Esophagus muscularis mucosa (tissue), 4 donors: ENCODE measurements around the gene KRTAP2-2. TPM values are rescaled to one million over a fixed set of nuclear protein-coding genes. Genes with fewer than 3 reads are reported as not detected.
A peak's percentile ranks its signal among the peaks of the same experiment; 100 is the strongest.

Experiments
- DNase-seq: peaks from one replicate; pipeline ENCODE4 v3.0.0-alpha.2; 2017; ENCODE audit errors: extremely low spot score
- H3K27ac ChIP-seq, 4 donors: fragments of 200-600 bp; sonication (generic); replicated peaks in 1 of 4; 1 replicate in 3 of 4; 2 replicates in 1 of 4; pipeline ENCODE4 v1.5.1; 2016 to 2019; ENCODE audit warnings: mild to moderate bottlenecking in 1 of 4
- H3K27me3 ChIP-seq, 4 donors: fragments of 200-600 bp; sonication (generic); one replicate each; pipeline versions ENCODE4 v1.5.1 to v1.6.0; 2016 to 2019
- H3K36me3 ChIP-seq, 4 donors: fragments of 200-600 bp; sonication (generic); one replicate each; pipeline ENCODE4 v1.5.1; 2016 to 2019
- H3K4me1 ChIP-seq, 4 donors: fragments of 200-600 bp; sonication (generic); one replicate each; pipeline ENCODE4 v1.5.1; 2016 to 2019
- H3K4me3 ChIP-seq, 4 donors: fragments of 200-600 bp; sonication (generic); 1 replicate in 2 of 4; 2 replicates in 2 of 4; pipeline ENCODE4 v1.5.1; 2016 to 2019; ENCODE audit warnings: mild to moderate bottlenecking in 4 of 4, moderate library complexity in 1 of 4
- H3K9me3 ChIP-seq, 4 donors: fragments of 200-600 bp; sonication (generic); 1 replicate in 3 of 4; 2 replicates in 1 of 4; pipeline ENCODE4 v1.5.1; 2016 to 2019
- EP300 ChIP-seq: sonication (generic); formaldehyde crosslinking; IDR thresholded peaks from one replicate; pipeline ENCODE4 v1.6.1; 2017; ENCODE audit warnings: antibody characterized with exemption
- POLR2A ChIP-seq: fragments of 450-650 bp; IDR thresholded peaks from one replicate; pipeline ENCODE4 v1.6.1; 2017; ENCODE audit warnings: antibody characterized with exemption, moderate library complexity, mild to moderate bottlenecking, low read depth
- POLR2AphosphoS5 ChIP-seq, 2 donors: sonication (generic); formaldehyde crosslinking; IDR thresholded peaks; one replicate each; pipeline ENCODE4 v1.6.1; 2017; ENCODE audit warnings: antibody characterized with exemption in 2 of 2
- WGBS: methylation state at CpG from one replicate; pipeline ENCODE4 v1.1.5; 2018; 5-methylcytosine and 5-hydroxymethylcytosine counted together
- intact Hi-C: fragments of 100-400 bp; cut with DNase I; formaldehyde crosslinking; loops from one replicate; pipeline ENCODE4 v1.15.1; 2023
- total RNA-seq, 4 donors: library from RNA; depleted of rRNA; stranded (reverse); fragments of >200 nt; gene quantifications; one replicate each; pipeline versions ENCODE4 v1.1.0 to v1.2.1, GENCODE V29; 2016
- TF ChIP-seq, protein P1 (sequence below), 3 experiments: fragments of 200-600 bp in 2 of 3; fragments of 450-650 bp in 1 of 3; sonication (generic) in 2 of 3; IDR thresholded peaks; one replicate each; pipeline ENCODE4 v1.5.1; 2017 to 2019; ENCODE audit warnings: antibody characterized with exemption in 3 of 3, mild to moderate bottlenecking in 2 of 3, moderate library complexity in 1 of 3

Gene KRTAP2-2
- total RNA-seq, 4 donors from 2014 or later, result not detected

DNA sequence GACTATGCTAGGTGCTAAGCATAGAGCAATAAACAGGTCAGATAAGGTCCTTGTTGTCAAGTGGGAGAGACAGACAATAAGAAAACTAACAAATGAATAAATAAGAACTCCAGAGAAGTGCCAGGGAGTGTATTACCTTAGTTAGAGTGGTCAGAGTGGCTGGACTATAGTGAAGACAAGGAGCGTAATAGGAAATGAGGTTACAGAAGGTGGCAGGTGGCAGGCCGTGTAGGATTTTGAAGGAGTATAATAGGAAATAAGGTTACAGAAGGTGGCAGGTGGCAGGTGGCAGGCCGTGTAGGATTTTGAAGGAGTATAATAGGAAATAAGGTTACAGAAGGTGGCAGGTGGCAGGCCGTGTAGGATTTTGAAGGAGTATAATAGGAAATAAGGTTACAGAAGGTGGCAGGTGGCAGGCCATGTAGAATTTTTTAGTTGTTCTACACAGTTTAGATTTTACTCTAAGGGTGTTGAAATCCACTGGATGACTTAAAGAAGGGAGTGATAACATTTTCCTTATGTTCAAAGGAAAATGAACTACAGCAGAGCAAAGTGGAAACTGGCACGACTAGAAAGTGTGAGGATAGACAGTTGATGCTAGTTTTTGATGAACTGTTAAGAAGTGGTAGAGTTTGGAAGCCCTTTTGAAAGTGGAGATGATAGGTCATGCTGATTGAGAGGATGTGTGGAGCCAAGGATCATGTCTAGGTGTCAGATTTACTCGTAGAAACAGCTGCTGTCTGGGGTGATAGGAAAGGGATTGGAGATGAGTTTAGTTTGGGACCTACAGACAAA is 42.5 kb downstream of the KRTAP2-2 start:
- Histone ChIP-seq H3K27me3 (peaks cover 0 to 6% (median 0%) of the 10 kb centered on the region in 4 donors), H3K4me1 (no peaks in the 10 kb centered on the region), H3K27ac (no peak overlapping the region), H3K4me3 (no peak overlapping the region), H3K36me3 (no peaks in the 10 kb centered on the region), H3K9me3 (no peaks in the 10 kb centered on the region)
- TF ChIP-seq, protein P1, sequence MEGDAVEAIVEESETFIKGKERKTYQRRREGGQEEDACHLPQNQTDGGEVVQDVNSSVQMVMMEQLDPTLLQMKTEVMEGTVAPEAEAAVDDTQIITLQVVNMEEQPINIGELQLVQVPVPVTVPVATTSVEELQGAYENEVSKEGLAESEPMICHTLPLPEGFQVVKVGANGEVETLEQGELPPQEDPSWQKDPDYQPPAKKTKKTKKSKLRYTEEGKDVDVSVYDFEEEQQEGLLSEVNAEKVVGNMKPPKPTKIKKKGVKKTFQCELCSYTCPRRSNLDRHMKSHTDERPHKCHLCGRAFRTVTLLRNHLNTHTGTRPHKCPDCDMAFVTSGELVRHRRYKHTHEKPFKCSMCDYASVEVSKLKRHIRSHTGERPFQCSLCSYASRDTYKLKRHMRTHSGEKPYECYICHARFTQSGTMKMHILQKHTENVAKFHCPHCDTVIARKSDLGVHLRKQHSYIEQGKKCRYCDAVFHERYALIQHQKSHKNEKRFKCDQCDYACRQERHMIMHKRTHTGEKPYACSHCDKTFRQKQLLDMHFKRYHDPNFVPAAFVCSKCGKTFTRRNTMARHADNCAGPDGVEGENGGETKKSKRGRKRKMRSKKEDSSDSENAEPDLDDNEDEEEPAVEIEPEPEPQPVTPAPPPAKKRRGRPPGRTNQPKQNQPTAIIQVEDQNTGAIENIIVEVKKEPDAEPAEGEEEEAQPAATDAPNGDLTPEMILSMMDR (IDR thresholded peaks at IDR 0.05), result no peak
- no peak for TF ChIP-seq EP300
- intact Hi-C loops, result no loop called here
- 68% methylated on average over 6 of the region's 6 CpGs for WGBS
- DNase-seq, result no peak

DNA sequence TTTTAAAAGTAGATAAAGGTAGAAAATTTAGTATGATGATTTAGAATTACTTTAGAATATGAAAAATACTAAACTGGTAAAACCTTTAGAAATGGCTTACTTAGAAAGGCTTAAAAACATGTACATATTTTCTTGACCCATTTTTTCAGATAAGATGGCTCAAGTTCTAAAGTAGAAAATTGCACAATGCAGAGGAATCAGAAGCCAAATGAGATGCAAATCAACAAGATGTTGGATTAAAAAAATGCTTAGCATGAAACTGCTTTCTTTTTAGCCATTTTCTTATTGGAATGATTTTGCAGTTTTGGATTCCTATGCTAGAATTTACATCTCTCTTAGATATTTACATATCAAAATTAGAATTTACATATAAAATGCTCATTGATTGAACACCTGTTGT is 44.6 kb downstream of the KRTAP2-2 start:
- intact Hi-C loops, result no loop called here
- H3K27ac ChIP-seq, result no peak overlapping the region

DNA sequence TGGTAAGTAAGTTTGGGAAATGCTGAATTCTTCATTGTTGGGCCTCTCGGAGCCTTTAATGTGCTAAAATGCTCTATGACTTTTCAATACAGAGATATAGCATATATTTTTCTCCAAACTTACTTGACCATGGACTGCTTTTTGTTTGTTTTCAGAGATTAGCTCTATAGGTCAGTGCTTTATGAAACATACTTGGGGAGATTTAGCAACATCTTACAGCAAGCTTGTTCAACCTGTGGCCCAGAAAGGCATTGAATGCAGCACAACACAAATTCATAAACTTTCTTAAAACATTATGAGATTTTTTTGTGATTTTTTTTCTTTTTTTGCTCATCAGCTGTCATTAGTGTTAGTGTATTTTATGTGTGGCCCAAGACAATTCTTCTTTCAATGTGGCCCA is 45.1 kb downstream of the KRTAP2-2 start:
- 88% methylated on average over 1 of the region's 1 CpG for WGBS
- H3K4me1 ChIP-seq, result no peaks in the 10 kb centered on the region
- intact Hi-C loops, result no loop called here

More for the DNA sequence above, 44.6 kb downstream of the KRTAP2-2 start:
- H3K4me3 ChIP-seq, result no peak overlapping the region
- H3K27me3 ChIP-seq, result peaks cover 0 to 6% (median 0%) of the 10 kb centered on the region in 4 donors
- H3K36me3 ChIP-seq, result no peaks in the 10 kb centered on the region
- DNase-seq, result no peak
- TF ChIP-seq, protein P1 (IDR thresholded peaks at IDR 0.05), result no peak
- TF ChIP-seq POLR2A (no peak), EP300 (no peak), POLR2AphosphoS5 (IDR thresholded peaks at IDR 0.05) (no peak)
- H3K9me3 ChIP-seq, result no peaks in the 10 kb centered on the region
- no peaks in the 10 kb centered on the region for H3K4me1 ChIP-seq

DNA sequence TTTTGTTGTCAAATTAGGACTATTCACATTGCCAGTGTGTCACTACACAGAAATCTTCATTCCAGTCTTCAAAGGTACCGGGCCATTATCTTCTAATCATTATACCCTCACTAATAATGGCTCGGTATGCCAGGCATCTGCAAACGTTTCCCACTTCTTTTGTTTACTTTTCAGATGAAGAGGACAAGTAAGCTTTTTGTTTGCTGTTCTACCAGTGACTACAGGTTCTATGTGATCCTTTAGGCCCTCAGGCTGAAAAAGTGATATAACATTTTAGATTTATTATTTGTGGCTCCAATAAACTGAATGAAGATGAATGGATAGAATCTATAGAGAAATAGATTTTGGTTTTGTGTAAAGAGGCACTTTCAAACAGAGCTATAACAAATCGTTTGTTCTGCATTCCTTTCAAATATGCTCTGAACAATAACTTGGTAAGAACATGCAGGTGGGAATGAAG is 45.7 kb downstream of the KRTAP2-2 start:
- Histone ChIP-seq H3K4me1 (no peaks in the 10 kb centered on the region), H3K36me3 (no peaks in the 10 kb centered on the region), H3K9me3 (no peaks in the 10 kb centered on the region), H3K27me3 (no peaks in the 10 kb centered on the region), H3K27ac (no peak overlapping the region), H3K4me3 (no peak overlapping the region)
- no peak for DNase-seq
- WGBS, result 68% methylated on average over 4 of the region's 4 CpGs
- intact Hi-C loops, result no loop called here
- TF ChIP-seq EP300 (no peak), POLR2A (no peak), POLR2AphosphoS5 (IDR thresholded peaks at IDR 0.05) (no peak)
- TF ChIP-seq, protein P1 (IDR thresholded peaks at IDR 0.05), result no peak

More for the DNA sequence above, 45.1 kb downstream of the KRTAP2-2 start:
- H3K4me3 ChIP-seq, result no peak overlapping the region
- no peak for DNase-seq
- H3K27me3 ChIP-seq, result peaks cover 0 to 4% (median 0%) of the 10 kb centered on the region in 4 donors
- TF ChIP-seq POLR2AphosphoS5 (IDR thresholded peaks at IDR 0.05) (no peak), POLR2A (no peak), EP300 (no peak)
- TF ChIP-seq, protein P1 (IDR thresholded peaks at IDR 0.05), result no peak
- H3K9me3 ChIP-seq, result no peaks in the 10 kb centered on the region
- no peaks in the 10 kb centered on the region for H3K36me3 ChIP-seq
- H3K27ac ChIP-seq, result no peak overlapping the region

DNA sequence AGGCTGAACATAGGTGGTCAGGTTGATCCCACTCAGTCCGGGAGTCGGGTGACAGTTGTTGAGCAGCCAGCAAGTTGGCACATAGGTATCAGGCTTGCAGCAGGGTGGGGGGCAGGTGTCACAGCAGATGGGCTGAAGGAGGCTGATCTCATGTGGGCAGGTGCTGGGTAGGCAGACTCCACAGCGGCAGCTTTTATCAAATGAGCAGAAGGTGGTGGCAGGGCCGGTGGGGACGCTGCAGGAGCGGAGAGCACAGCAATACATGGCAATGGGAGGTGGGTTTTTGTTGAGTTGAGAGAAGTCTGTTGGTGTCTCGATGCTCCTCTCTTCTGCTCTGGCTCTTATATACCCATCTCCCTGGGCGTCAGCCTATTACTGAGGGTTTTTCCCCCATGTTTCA is 46.2 kb downstream of the KRTAP2-2 start, which contains the start of gene KRTAP3-1:
KRTAP3-1 (minus strand) TSS at position 318 of the 400 bp plus-strand sequence; CDS start at position 264, 54 bp downstream.
- Histone ChIP-seq H3K36me3 (no peaks in the 10 kb centered on the region), H3K4me1 (no peaks in the 10 kb centered on the region), H3K27me3 (no peaks in the 10 kb centered on the region), H3K9me3 (no peaks in the 10 kb centered on the region), H3K27ac (no peak within 1 kb of the TSS), H3K4me3 (no peak within 1 kb of the TSS)
- intact Hi-C loops, result no loop called here
- peak; percentile 81 for DNase-seq
- WGBS, result 92% methylated on average over 8 of the region's 8 CpGs
- TF ChIP-seq, protein P1 (IDR thresholded peaks at IDR 0.05), result no peak
- no peak for TF ChIP-seq POLR2AphosphoS5 (IDR thresholded peaks at IDR 0.05)
